ENCODE data around the gene TESK2.
"Not testable (repeated sequence)": the region's sequence is repeated elsewhere in the genome, so short reads cannot be mapped to it uniquely, and the experiment has no call there.

TESK2 gene

GRCh38 chr1:45490626-45491486, at the start of gene TESK2:
TESK2 (minus strand) TSS chr1:45491163; CDS start chr1:45457785, 33,378 bp downstream.
- DNase-seq (ENCODE audit: low read depth) = peak; percentile 100

GRCh38 chr1:45536886-45537285, 45.9 kb upstream of the TESK2 start:
- DNase-seq (ENCODE audit: low read depth) = no peak

DNA sequence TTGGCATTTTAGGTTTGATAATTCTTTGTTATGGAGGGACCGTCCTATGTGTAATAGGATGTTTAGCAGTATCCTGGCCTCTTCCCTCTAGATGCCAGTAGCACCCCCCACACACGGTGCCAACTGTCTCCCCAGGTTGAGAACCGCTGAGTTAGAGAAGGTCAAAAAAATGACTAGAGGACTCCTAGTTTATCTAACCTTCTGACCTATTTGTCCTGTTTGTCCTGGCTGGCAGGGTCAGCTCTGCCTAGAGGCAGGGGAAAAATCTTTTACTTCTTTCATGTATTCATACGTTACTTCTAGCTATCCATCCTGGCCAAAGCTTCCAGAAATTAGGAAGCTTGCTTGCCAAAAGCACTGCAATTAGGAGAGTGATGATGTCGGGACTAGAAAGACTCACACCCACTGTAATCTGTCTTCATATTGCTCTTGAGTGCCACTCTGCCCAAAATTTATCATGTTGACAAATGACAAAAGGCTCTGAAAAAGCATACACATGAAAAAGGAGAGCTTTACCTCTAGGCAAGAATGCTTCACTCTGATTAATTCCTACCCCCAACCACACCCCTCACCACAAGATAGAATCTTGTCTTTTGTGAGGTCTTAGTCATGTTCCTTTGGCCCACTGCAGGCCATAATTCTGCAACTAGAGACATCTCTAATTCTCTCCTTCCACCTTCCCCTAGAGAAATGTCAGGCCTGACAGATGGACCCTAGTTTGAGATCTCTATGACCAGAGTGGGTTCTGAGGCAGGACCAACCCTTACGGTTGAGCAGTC, 45.2 kb upstream of the TESK2 start:
- no peak for DNase-seq (ENCODE audit: low read depth)

DNA sequence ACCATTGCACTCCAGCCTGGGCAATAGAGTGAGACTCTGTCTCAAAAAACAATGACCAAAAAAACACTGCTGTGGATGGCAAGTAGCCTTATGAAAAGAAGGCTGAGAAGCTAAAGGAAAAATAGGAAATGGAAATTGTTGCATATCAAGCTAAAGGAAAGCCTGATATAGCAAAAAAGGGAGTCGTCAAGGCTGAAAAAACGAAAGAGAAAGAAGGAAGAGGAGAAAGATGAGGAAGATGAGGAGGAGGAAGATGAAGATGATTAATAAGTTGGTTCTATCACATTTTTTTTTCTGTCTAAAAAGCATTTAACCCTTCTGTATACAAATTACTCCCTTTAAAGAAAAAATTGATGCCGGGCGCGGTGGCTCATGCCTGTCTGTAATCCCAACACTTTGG, 40.9 kb upstream of the TESK2 start:
- no peak for DNase-seq (ENCODE audit: low read depth)

GRCh38 chr1:45530632-45531135, 39.7 kb upstream of the TESK2 start:
- DNase-seq (ENCODE audit: low read depth) = no peak

GRCh38 chr1:45526135-45526644, 35.2 kb upstream of the TESK2 start:
- no peak for DNase-seq (ENCODE audit: low read depth)

- DNase-seq (ENCODE audit: low read depth) = not testable (repeated sequence)
Observed at GRCh38 chr1:45523975-45524374, 33.0 kb upstream of the TESK2 start.

- not testable (repeated sequence) for DNase-seq (ENCODE audit: low read depth)
Observed at GRCh38 chr1:45523516-45523915, 32.6 kb upstream of the TESK2 start.

DNA sequence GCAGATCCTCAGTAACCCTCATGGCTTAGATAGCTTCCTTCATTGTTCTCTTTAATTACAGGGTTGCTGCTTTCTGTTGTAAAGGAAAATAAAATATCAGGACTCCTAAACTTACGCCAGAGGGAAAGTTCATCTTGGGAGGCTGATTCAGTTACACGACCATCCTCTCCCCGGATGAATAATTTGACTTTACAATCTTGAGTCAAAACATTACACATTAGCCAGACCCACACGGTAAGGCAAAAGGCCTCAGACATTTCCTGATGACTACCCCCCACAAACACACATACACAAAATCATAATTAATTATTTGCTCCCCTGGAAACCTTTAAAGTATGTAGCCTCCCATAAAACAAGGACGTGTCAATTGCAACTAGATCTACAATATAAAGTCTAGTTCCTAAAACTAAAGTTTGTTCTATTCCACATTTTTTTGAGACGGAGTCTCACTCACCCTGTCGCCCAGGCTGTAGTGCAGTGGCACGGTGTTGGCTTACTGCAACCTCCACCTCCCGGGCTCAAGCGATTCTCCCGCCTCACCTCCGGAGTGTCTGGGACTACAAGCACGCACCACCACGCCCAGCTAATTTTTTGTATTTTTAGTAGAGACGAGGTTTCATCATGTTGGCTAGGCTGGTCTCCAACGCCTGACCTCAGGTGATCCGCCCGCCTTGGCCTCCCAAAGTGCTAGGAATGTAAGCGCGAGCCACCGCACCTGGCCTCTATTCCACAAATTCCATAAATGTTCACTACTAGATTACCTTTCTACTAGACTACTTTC, 31.6 kb upstream of the TESK2 start:
- DNase-seq (ENCODE audit: low read depth) = no peak

DNA sequence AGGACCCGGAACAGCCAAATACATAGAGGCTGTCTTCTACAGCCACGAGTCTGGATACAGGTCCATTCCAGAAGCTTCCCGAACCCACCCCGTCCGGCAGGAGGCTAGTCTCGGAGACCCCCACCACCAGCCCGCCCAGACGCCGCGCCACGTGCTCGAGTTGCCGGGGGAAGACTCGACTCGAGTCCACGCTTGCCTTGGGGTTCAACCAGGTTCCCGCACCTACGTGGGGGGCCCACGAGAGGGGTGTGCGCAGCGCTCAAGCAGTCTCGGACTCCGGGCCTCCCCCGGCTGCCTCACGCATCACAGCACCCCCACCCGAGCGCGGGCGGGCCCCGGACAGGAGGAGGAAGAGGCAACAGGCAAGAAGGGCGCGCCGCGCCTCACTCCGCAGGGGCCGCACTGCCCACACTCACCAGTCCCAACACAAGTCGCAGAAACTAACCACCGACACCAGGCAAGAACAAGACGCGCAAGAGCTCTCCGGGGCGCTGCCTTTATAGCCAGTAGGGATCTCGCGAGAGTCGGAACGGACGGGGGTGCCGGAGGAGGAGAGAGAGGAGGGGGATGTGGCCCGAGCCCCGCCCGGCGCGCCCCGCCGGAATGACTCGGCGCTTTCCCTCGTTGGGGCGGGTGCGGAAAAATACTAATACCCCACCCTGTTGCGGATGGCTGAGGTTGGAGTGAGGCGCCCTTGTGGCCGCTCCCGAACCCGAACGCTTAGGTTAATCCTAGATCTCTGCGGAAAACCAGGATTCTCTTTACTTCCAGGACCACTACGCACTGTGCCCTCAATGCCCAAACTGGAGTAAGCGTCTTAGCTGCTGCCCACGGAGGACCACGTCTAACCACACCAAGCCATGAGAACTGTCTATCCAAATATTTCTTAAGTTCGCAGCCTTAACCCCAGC, 30.7 kb upstream of the TESK2 start, which contains the start of gene PRDX1:
PRDX1 (minus strand) TSS at position 472 of the 911 bp plus-strand sequence. CDS start 2,841 bp downstream, outside the sequence.
- peak; percentile 86 for DNase-seq (ENCODE audit: low read depth)

DNA sequence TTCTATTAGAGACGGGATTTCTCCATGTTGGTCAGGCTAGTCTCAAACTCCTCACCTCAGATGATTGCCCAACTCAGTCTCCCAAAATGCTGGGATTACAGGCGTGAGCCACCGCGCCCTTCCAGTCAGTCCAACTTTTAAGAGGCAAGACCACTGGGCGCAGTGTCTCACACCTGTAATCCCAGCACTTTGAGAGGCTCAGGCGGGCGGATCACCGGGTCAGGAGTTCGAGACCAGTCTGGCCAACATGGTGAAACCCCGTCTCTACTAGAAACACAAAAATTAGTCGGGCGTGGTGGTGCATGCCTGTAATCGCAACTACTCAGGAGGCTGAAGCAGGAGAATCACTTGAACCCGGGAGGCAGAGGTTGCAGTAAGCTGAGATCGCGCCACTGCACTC, 28.8 kb upstream of the TESK2 start:
- DNase-seq (ENCODE audit: low read depth) = not testable (repeated sequence)

- DNase-seq (ENCODE audit: low read depth) = no peak
Observed at GRCh38 chr1:45518910-45519309, 27.9 kb upstream of the TESK2 start.

DNA sequence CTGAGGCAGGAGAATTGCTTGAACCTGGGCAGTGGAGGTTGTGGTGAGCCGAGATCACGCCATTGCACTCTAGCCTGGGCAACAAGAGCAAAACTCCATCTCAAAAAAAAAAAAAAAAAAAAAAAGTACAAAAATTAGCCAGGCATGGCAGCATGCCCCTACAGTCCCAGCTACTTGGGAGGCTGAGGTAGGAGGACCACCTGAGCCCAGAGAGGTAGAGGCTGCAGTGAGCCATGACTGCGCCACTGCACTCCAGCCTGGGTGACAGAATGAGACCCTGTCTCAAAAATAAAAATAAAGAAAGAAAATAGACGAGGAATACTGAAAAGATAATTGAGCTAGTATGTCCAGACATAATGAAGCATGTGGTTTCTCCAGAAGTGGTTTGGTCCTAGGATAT, 27.4 kb upstream of the TESK2 start:
- not testable (repeated sequence) for DNase-seq (ENCODE audit: low read depth)

DNA sequence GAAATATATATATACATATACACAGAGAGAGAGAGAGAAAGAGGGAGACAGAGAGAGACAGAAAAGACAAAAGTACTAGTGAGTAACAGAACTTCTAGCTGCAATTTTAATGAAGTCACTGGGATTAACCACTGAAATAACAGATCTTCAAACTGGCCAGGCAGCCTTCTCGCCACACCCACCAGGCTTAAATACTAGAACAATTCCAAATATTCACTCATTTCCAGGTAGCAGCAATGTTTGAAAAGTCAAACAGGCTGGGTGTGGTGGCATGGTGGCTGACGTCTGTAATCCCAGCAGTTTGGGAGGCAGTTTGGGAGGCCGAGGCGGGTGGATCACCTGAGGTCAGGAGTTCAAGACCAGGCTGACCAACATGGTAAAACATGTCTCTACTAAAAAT, 25.5 kb upstream of the TESK2 start:
- no peak for DNase-seq (ENCODE audit: low read depth)

- DNase-seq (ENCODE audit: low read depth) = no peak
Observed at GRCh38 chr1:45516036-45516435, 25.1 kb upstream of the TESK2 start.

- not testable (repeated sequence) for DNase-seq (ENCODE audit: low read depth)
Observed at GRCh38 chr1:45513532-45514260, 22.7 kb upstream of the TESK2 start.

DNA sequence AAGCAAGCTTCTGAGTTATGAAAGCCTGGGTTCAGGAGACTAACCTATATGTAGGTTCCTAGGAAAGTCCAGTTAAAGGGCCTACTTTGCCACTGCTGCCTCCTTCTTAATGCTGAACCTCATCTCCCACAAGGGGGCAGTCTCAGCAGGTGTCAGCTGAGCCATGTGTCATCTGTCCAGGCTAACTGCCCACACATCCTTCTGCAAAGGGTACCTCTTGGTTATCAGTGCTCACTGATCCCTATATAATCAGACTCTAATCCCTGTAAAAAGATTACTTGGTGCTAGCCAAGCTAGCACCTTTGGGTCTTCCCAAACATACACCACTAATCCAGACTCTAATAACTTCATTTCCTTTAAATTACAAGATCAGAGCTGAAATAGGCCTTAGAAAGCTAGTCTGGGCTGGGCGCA, 21.7 kb upstream of the TESK2 start:
- no peak for DNase-seq (ENCODE audit: low read depth)

DNA sequence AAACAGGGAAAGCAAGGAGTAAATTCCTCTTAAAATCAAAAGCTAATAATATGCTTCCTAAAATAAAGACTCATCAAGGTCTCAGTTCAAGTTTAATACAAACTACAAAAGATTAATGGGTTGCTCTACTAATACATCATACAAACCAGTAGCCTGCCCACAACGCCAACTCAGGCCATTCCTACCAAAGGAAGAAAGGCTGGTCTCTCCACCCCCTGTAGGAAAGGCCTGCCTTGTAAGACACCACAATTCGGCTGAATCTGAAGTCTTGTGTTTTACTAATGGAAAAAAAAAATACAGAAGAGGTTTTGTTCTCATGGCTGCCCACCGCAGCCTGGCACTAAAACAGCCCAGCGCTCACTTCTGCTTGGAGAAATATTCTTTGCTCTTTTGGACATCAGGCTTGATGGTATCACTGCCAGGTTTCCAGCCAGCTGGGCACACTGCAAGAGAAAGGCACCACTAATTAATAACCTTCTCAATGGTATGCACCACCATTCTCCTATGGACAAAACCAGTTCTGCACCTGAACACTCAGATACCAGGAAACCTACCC, 20.1 kb upstream of the TESK2 start:
- DNase-seq (ENCODE audit: low read depth) = no peak

Measured in HS-5 (cell line).